Caki2 (cell line): ENCODE results near the gene FOXC2. TPM values are rescaled to one million over a fixed set of nuclear protein-coding genes. Genes with fewer than 3 reads are reported as not detected.

ENCODE experiments used
- DNase-seq: peaks from one replicate; pipeline ENCODE4 v3.0.0-alpha.2; 2015; ENCODE audit warnings: low read depth
- in situ Hi-C: cut with HindIII; loops from 2 replicates; pipeline ENCODE4 v1.10.0; 2016; ENCODE audit warnings: low sequenced_read_pairs, low pct_unique_long_range_greater_than_20kb, mixed read lengths
- total RNA-seq: library from RNA; depleted of rRNA; stranded (reverse); fragments of >200 nt; shearing (Covaris generic); gene quantifications from 2 replicates; pipeline ENCODE4 v1.2.3, GENCODE V29; 2014; ENCODE audit warnings: low replicate concordance; rRNA removed

The FOXC2 gene
- total RNA-seq, 1 experiment from 2014 or later, result 6.0 TPM

GRCh38 chr16:86618431-86619238 is 52.0 kb downstream of the FOXC2 start:
- DNase-seq, result no peak
- in situ Hi-C loops, result no loop called here

Other genes starting within 250 kb of the FOXC2 start
- 1.5 and 2.1 TPM in 2 replicates for gene FOXF1, start 56.3 kb upstream of the FOXC2 start, total RNA-seq
- 8.2 and 22.6 TPM in 2 replicates for gene MTHFSD, start 11.6 kb upstream of the FOXC2 start, total RNA-seq
- gene FOXL1, start 11.7 kb downstream of the FOXC2 start, total RNA-seq, result 5.0 and 11.4 TPM in 2 replicates